ENCODE results near the gene METTL13.

Gene METTL13, protein sequence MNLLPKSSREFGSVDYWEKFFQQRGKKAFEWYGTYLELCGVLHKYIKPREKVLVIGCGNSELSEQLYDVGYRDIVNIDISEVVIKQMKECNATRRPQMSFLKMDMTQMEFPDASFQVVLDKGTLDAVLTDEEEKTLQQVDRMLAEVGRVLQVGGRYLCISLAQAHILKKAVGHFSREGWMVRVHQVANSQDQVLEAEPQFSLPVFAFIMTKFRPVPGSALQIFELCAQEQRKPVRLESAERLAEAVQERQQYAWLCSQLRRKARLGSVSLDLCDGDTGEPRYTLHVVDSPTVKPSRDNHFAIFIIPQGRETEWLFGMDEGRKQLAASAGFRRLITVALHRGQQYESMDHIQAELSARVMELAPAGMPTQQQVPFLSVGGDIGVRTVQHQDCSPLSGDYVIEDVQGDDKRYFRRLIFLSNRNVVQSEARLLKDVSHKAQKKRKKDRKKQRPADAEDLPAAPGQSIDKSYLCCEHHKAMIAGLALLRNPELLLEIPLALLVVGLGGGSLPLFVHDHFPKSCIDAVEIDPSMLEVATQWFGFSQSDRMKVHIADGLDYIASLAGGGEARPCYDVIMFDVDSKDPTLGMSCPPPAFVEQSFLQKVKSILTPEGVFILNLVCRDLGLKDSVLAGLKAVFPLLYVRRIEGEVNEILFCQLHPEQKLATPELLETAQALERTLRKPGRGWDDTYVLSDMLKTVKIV

GRCh38 chr1:171781176-171781875, at the start of gene METTL13:
Gene METTL13 (plus strand): TSS chr1:171781660. CDS start chr1:171781968, 308 bp downstream.
- peak; percentile 89 for DNase-seq

- no peak for DNase-seq
Observed at GRCh38 chr1:171736196-171736595, 45.3 kb upstream of the METTL13 start.

DNA sequence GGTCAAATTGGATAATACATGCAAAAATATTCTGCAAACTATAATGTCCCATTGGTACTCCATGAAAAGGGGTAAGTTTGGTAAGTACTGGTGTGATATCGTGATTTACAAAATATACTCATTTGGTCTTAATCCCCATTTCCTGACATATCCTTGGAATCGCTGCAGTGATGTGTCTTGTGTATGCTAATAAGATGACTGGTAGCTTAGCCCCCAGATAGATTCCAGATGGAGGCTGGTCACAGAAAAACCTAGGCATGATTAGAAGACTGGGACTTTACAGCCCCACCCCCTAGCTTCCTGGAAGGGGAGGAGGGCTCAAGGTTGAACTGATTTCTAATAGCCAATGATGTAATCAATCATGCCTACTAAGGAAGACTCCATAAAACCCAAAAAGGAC, 42.5 kb upstream of the METTL13 start:
- DNase-seq: no peak

- no peak for DNase-seq
Observed at GRCh38 chr1:171739656-171740055, 41.8 kb upstream of the METTL13 start.

DNA sequence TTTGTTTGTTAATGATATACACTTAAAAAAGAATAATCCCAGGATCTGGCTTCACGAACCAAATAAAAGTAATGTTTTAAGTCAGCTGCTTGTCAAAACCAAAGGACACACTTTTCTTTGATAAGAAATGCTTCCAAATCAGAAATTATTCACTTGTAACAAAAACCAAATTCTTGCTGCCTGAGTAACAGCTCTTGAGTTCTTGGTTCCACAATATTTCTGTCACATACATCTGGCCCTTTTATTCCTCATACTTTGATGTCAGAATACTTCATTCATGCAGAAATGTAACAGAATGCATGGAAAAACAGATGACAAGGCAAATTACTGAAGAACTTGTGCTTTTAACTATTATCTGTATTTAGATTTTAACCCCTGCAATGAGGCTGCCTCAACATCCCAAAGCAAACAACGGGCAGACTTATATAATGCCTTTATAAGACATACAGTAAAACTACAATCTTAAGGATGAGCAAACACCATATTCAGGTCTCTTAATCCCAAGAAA, 41.0 kb upstream of the METTL13 start:
- no peak for DNase-seq

GRCh38 chr1:171740987-171741871, 40.2 kb upstream of the METTL13 start:
- peak; percentile 26 for DNase-seq

DNA sequence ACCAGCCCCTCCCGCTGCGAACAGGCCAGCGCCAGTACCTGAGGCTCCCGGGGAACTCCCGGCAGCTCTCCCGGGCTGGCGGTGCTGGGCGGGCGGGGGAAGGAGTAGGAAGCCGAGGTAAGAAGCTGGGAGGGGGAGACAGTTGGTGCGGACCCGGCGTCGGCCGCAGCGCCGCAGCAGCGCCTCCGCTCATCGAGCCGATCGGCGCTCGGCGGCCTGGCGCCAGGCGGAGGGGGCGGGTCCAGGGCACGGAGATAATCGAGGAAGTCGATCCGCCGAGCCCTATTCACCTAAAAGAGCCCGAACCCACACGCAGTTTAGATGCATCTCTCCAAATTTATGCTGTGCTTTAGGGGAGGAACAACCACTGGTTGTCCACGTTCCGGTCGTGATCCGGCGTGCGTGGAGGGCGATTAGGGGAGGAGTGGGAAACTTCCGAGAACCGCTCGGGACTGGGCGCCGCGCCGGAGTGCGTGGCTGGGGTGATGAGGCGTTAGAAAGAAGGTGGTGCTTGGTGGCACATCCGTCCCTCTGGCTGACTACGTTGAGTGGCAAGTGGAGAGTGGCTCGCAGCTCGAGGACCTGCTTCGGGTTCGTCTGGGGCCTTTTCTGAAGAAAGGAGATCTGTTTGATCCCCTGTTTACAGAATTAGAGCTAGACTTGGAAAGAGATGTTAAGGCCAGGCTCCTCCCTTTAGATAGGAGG, 39.4 kb upstream of the METTL13 start, which contains the start of gene VAMP4:
Gene VAMP4 (minus strand): TSS at position 194 of the 705 bp plus-strand sequence. CDS start 3,651 bp downstream, outside the sequence.
- peak; percentile 53 for DNase-seq

DNA sequence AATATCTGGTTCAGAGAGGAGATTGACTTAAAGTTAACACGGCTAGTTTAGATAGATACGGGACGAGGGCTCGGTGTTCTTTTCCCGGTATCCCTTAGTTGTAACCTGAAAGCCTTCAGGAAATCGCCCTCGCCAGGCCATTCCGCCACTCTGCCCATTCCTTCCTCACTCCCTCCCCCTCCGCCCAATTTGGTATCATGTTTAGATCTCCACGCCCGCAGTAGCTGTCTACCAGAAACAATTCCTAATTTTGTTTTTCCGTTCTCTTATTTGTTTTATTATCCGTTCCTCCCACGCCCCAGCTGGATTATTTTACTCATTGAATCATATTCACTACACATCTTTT, 38.9 kb upstream of the METTL13 start:
- DNase-seq: peak; percentile 53

GRCh38 chr1:171743081-171743870, 38.2 kb upstream of the METTL13 start:
- no peak for DNase-seq

GRCh38 chr1:171744986-171745385, 36.5 kb upstream of the METTL13 start:
- no peak for DNase-seq

- DNase-seq: no peak
Observed at GRCh38 chr1:171748651-171749050, 32.8 kb upstream of the METTL13 start.

DNA sequence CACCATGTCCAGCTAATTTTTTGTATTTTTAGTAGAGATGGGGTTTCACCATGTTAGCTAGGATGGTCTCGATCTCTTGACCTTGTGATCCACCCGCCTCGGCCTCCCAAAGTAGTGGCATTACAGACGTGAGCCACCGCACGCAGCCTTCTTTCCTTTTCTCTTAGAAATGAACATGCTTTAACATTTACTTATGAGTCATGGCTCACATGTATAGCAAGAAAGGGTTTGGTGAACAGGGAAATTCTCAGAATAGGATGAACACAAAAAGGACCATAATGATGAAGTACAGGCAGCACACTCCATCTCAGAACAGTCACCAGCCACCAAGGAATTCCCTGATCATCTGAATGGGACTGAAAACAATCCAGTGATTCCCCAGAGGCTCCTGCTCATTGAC, 30.2 kb upstream of the METTL13 start:
- DNase-seq: no peak

GRCh38 chr1:171753182-171753581, 28.3 kb upstream of the METTL13 start:
- DNase-seq: no peak

GRCh38 chr1:171753685-171754352, 27.6 kb upstream of the METTL13 start:
- no peak for DNase-seq

DNA sequence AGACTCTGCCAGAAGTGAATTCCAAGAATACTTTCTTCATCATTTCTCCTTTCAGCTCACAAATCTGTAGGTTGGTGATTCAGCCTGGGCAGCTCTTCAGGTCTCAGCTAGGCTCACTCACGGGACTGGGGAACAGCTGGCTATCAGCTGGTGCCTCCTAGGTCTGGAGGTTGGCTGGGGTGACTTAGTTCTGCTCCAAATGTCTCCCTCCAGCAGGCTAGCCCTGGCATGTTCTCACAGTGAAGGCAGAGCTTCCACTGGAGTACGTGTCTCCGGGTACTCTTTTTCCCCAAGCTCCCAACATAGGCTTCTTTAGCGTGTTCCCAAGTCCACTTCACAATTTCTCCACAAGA, 27.1 kb upstream of the METTL13 start:
- no peak for DNase-seq

DNA sequence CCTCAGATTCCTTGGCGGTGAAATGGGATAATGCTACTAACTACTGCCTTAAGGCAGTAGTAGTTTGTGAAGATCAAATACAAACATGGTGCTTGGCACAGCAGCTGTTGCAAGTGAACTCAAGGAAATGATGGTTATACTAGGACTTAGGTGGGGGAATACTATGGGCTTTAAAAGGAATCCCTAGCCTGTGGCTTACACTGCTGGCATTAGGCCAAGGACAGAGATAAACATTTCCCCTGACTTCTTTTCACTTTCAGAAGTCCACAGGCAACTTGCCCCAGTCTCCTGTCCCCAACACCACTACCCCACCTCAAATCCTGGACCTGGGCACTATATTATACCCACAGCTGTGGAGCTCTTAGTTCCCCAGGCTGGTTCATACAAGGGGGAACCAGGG, 26.5 kb upstream of the METTL13 start:
- DNase-seq: no peak

DNA sequence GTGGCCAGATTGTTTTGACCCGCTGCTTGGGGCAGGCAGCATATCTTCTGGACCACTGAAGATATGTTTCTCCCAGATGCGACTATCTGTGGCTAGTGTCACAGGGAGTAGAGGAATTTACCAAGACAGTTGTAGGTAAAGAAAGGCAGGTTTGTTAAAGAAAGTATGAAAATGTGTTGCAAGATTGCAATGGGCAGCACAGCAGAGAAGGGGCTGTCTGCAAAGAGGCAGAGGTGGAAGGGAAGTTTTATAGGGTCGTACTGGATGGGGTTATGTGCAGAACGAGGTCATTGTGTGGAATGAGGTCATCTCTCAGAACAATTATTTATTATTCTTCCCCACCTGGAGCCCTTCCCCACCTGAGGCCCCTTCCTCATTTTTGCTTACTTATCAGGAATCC, 24.6 kb upstream of the METTL13 start:
- DNase-seq: no peak

DNA sequence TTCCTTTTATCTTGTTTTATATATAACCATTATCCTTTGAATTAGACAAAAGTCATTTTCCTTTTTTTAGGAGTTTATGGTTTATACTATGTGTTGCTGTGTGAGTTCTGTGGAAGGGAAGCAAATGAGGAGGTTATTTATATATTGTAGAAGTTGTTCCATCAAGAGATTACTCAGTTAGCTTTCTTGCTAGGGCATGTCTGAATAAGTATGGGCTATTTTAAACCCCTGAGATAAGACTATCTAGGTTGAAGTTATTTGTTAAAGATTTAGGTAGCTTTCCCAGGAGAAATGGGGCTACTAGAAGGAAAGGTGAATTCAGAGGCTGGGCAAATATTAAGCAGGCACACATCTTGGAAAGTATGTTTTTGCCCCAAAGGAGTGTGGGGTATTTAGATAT, 23.4 kb upstream of the METTL13 start:
- DNase-seq: no peak

GRCh38 chr1:171762143-171762563, 19.3 kb upstream of the METTL13 start:
- no peak for DNase-seq

- DNase-seq: no peak
Observed at GRCh38 chr1:171763764-171764163, 17.7 kb upstream of the METTL13 start.
